Measurements from ENCODE around the gene YY1. TPM values are rescaled to one million over a fixed set of nuclear protein-coding genes. Genes with fewer than 3 reads are reported as not detected.

Gene YY1
- total and polyA plus RNA-seq, 2 of the 8 experiments (the other 6 are each of a cell fraction or from before 2014, with no cell fraction given) = 26.4 to 106 TPM

- TF ChIP-seq CHD7 (IDR thresholded peaks at IDR 0.05; ENCODE audit: insufficient replicate concordance, low read length) (no peak), YY1 (IDR thresholded peaks at IDR 0.05; ENCODE audit: low read depth, low read length) (no peak), POU5F1 (IDR thresholded peaks at IDR 0.05; ENCODE audit: low read depth, low read length) (no peak), NANOG (IDR thresholded peaks at IDR 0.05; ENCODE audit: insufficient read depth, low read depth, low read length, poor library complexity, severe bottlenecking) (no peak), RBBP5 (IDR thresholded peaks at IDR 0.05; ENCODE audit: borderline replicate concordance, low read depth, low read length) (no peak), ATF3 (IDR thresholded peaks at IDR 0.05; ENCODE audit: insufficient read depth, low read depth, low read length) (no peak), GABPA (IDR thresholded peaks at IDR 0.05; ENCODE audit: borderline replicate concordance, insufficient read depth, low read length) (no peak), SP2 (IDR thresholded peaks at IDR 0.05; ENCODE audit: low read length) (no peak), PHF8 (conservative IDR thresholded peaks at IDR 0.05; ENCODE audit: low read depth, low read length) (no peak), HDAC6 (IDR thresholded peaks at IDR 0.05; ENCODE audit: low read depth, low read length) (no peak)
Measured at GRCh38 chr14:100202712-100203111, 36.2 kb upstream of the YY1 start (continued).
